ENCODE measurements around the gene MPL.

MPL gene

DNA sequence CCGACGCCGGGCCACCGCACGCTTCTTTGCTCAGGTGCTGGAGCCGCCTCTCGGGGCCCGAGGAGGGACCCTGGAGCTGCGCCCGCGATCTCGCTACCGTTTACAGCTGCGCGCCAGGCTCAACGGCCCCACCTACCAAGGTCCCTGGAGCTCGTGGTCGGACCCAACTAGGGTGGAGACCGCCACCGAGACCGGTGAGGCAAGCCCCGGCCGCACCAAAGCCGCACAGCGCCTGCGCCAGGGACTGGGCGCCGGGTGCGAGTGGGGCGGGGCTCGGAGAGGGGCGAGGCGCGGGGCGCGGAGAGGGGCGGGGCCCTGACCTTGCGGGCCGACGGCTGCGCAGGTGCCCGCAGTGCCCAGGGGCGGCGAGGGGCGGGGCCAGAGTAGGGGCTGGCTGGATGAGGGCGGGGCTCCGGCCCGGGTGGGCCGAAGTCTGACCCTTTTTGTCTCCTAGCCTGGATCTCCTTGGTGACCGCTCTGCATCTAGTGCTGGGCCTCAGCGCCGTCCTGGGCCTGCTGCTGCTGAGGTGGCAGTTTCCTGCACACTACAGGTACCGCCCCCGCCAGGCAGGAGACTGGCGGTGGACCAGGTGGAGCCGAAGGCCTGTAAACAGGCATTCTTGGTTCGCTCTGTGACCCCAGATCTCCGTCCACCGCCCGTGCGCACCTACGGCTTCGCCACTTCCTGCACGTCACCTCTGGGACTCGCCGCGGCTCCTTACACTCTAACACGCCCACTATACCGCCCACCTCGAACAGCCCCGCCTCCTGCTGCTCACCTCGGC, 11.4 kb downstream of the MPL start:
- no peak for TF ChIP-seq SIN3A (IDR thresholded peaks at IDR 0.05; ENCODE audit: borderline replicate concordance, insufficient read depth, low read length)
- TF ChIP-seq FOXP2 (optimal IDR thresholded peaks at IDR 0.05; ENCODE audit: borderline replicate concordance, extremely low read depth, extremely low read length, insufficient read depth), result no peak
- TF ChIP-seq, protein P1, sequence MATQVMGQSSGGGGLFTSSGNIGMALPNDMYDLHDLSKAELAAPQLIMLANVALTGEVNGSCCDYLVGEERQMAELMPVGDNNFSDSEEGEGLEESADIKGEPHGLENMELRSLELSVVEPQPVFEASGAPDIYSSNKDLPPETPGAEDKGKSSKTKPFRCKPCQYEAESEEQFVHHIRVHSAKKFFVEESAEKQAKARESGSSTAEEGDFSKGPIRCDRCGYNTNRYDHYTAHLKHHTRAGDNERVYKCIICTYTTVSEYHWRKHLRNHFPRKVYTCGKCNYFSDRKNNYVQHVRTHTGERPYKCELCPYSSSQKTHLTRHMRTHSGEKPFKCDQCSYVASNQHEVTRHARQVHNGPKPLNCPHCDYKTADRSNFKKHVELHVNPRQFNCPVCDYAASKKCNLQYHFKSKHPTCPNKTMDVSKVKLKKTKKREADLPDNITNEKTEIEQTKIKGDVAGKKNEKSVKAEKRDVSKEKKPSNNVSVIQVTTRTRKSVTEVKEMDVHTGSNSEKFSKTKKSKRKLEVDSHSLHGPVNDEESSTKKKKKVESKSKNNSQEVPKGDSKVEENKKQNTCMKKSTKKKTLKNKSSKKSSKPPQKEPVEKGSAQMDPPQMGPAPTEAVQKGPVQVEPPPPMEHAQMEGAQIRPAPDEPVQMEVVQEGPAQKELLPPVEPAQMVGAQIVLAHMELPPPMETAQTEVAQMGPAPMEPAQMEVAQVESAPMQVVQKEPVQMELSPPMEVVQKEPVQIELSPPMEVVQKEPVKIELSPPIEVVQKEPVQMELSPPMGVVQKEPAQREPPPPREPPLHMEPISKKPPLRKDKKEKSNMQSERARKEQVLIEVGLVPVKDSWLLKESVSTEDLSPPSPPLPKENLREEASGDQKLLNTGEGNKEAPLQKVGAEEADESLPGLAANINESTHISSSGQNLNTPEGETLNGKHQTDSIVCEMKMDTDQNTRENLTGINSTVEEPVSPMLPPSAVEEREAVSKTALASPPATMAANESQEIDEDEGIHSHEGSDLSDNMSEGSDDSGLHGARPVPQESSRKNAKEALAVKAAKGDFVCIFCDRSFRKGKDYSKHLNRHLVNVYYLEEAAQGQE (IDR thresholded peaks at IDR 0.05; ENCODE audit: insufficient read depth in 1 of 2, low read depth in 2 of 2, low read length in 2 of 2), result no peak
- TF ChIP-seq TAF1 (IDR thresholded peaks at IDR 0.05; ENCODE audit: borderline replicate concordance, insufficient read depth, low read length), result no peak
- TF ChIP-seq POLR2AphosphoS5 (IDR thresholded peaks at IDR 0.05; ENCODE audit: low read depth, low read length), result no peak

DNA sequence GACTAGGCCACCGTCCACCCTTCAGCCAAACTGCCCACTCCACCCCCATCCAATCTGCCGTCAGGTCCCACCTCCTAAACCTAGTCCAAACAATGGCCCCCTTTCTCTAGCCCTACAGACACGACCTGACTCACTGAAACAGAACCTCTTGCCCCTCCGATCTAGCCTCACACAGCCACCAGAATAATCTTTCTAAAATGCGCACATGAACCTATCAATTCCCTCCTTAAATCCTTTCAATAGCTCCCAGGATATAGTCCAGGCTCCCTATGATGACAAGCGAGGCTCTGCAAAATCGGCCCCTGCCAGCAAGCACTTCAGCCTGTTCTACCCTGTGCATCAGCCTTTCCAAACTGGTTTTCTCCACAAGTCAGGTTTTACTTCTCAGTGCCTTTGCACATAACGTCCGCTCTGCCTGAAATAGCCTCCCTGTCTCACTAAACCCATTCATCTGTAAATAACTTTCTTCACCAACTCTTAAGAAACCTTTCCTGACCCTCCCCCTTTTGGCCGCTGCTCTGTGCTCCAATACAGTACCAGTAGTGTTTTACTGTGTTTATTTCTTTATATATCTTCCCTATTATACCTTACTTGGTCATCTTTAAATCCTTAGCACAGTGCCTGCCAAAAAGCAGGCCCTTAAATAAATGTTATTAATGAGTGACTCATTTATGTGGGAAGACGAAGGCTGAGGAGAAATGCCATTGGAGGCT, 12.1 kb downstream of the MPL start:
- TF ChIP-seq, protein P1 (IDR thresholded peaks at IDR 0.05; ENCODE audit: insufficient read depth in 1 of 2, low read depth in 2 of 2, low read length in 2 of 2), result no peak
- no peak for TF ChIP-seq POLR2AphosphoS5 (IDR thresholded peaks at IDR 0.05; ENCODE audit: low read depth, low read length)
- TF ChIP-seq TAF1 (IDR thresholded peaks at IDR 0.05; ENCODE audit: borderline replicate concordance, insufficient read depth, low read length), result no peak
- TF ChIP-seq SIN3A (IDR thresholded peaks at IDR 0.05; ENCODE audit: borderline replicate concordance, insufficient read depth, low read length), result no peak
- TF ChIP-seq FOXP2 (optimal IDR thresholded peaks at IDR 0.05; ENCODE audit: borderline replicate concordance, extremely low read depth, extremely low read length, insufficient read depth), result no peak

DNA sequence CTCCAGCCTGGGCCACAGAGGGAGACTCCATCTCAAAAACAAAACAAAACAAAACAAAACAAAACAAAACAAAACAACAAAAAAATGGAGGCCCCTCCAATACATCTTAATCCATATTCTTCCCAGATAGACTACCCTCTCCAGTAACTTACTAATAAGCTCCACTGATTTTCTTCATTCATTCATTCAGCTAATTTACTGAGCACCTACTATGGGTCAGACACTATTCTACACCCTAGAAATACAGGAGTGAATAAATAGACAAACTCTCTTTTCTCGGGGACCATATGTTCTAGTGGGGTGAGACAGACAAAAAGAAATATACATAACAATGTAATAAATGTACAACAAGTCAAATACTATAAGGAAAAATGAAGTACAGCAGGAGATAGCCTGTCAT, 13.4 kb downstream of the MPL start:
- TF ChIP-seq, protein P1 (IDR thresholded peaks at IDR 0.05; ENCODE audit: insufficient read depth in 1 of 2, low read depth in 2 of 2, low read length in 2 of 2), result no peak
- TF ChIP-seq POLR2AphosphoS5 (IDR thresholded peaks at IDR 0.05; ENCODE audit: low read depth, low read length) (no peak), SIN3A (IDR thresholded peaks at IDR 0.05; ENCODE audit: borderline replicate concordance, insufficient read depth, low read length) (no peak), FOXP2 (optimal IDR thresholded peaks at IDR 0.05; ENCODE audit: borderline replicate concordance, extremely low read depth, extremely low read length, insufficient read depth) (no peak), TAF1 (IDR thresholded peaks at IDR 0.05; ENCODE audit: borderline replicate concordance, insufficient read depth, low read length) (no peak)

DNA sequence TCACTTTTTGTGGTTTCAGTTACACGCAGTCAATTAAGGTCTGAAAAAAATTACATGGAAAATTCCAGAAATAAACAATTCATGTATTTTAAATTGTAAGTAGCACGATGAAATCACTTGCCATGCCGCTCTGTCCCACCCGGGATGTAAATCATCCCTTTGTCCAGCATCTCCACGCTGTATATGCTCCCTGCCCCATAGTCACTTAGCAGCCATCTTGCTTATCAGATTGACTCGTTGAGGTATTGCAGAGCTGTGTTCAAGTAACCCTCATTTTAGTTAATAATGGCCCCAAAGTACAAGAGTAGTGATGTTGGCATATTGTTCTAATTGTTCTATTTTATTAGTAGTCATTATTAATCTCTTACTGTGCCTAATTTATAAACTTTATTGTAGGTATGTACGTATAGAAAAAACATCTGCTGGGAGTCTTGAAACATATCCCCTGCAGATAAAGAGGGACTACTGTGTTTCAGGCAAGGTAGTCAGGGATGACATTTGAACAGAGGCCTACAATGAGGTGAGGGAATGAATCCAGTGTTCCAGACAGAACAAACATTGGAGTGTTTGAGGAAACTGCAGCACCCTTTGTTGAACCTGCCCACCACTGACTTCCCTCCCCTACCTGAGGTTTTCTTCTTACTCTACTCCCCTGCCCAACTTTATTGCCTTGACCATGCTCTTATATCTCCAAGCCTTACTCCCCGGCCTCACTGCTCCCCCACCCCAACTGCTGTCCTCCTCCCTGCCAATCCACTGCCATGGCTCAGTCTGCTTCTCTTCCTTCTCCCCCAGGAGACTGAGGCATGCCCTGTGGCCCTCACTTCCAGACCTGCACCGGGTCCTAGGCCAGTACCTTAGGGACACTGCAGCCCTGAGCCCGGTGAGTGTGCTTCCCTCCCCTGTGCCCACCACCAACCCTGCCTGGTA, 14.1 kb downstream of the MPL start:
- TF ChIP-seq, protein P1 (IDR thresholded peaks at IDR 0.05; ENCODE audit: insufficient read depth in 1 of 2, low read depth in 2 of 2, low read length in 2 of 2), result no peak
- TF ChIP-seq SIN3A (IDR thresholded peaks at IDR 0.05; ENCODE audit: borderline replicate concordance, insufficient read depth, low read length), result no peak
- TF ChIP-seq FOXP2 (optimal IDR thresholded peaks at IDR 0.05; ENCODE audit: borderline replicate concordance, extremely low read depth, extremely low read length, insufficient read depth), result no peak
- no peak for TF ChIP-seq POLR2AphosphoS5 (IDR thresholded peaks at IDR 0.05; ENCODE audit: low read depth, low read length)
- TF ChIP-seq TAF1 (IDR thresholded peaks at IDR 0.05; ENCODE audit: borderline replicate concordance, insufficient read depth, low read length), result no peak
